AG10803 (cell line): ENCODE measurements around the gene NFYC.
A peak's percentile ranks its signal among the peaks of the same experiment; 100 is the strongest.

Source experiments
- DNase-seq: peaks from one replicate; pipeline ENCODE4 v3.0.0; 2010; ENCODE audit warnings: low read depth
- H3K4me3 ChIP-seq: 2 replicates; pipeline ENCODE4 v1.5.1; 2011; ENCODE audit warnings: mild to moderate bottlenecking, low read length, control low read depth
- CTCF ChIP-seq: conservative IDR thresholded peaks from 2 replicates; pipeline ENCODE4 v1.5.1; 2011; ENCODE audit warnings: mild to moderate bottlenecking, low read length, control low read depth, inconsistent platforms

The NFYC gene

GRCh38 chr1:40750451-40750908 is 59.0 kb downstream of the NFYC start:
- TF ChIP-seq CTCF: no peak
- no peak for DNase-seq
- H3K4me3 ChIP-seq: no peak overlapping the region

- no peak for DNase-seq
- H3K4me3 ChIP-seq: no peak overlapping the region
- TF ChIP-seq CTCF: no peak
Measured at GRCh38 chr1:40751802-40752201, 60.3 kb downstream of the NFYC start.

- no peak for DNase-seq
- TF ChIP-seq CTCF: no peak
- no peak overlapping the region for H3K4me3 ChIP-seq
Measured at GRCh38 chr1:40753142-40753882, 61.8 kb downstream of the NFYC start.

GRCh38 chr1:40754201-40754600 is 62.7 kb downstream of the NFYC start:
- TF ChIP-seq CTCF: no peak
- DNase-seq: no peak
- no peak overlapping the region for H3K4me3 ChIP-seq

GRCh38 chr1:40755067-40755466 is 63.6 kb downstream of the NFYC start:
- DNase-seq: peak; percentile 31
- TF ChIP-seq CTCF: no peak

GRCh38 chr1:40756523-40756922 is 65.0 kb downstream of the NFYC start:
- no peak for DNase-seq
- H3K4me3 ChIP-seq: no peak overlapping the region
- TF ChIP-seq CTCF: no peak

More at GRCh38 chr1:40755067-40755466, 63.6 kb downstream of the NFYC start:
- no peak overlapping the region for H3K4me3 ChIP-seq

GRCh38 chr1:40757084-40757483 is 65.6 kb downstream of the NFYC start:
- TF ChIP-seq CTCF: no peak
- H3K4me3 ChIP-seq: no peak overlapping the region
- no peak for DNase-seq
